Activated naive CD8-positive, alpha-beta T cell treated with anti-CD3 and anti-CD28 coated beads, Interleukin-2, amount 50 U/mL, for 24 hours (primary cell): ENCODE measurements around the gene MAPKAP1.

Experiments
- ATAC-seq: fragments of 150-1000 bp; cut with Tn5 transposase; one replicate; pipeline ENCODE4 v1.10.0; 2021
- DNase-seq: peaks from one replicate; pipeline ENCODE4 v3.0.0; 2021
- H3K27ac Mint-ChIP-seq: one replicate; pipeline ENCODE4 v1.8.0; 2021; ENCODE audit warnings: mild to moderate bottlenecking, mixed read lengths
- H3K27me3 Mint-ChIP-seq: one replicate; pipeline ENCODE4 v1.8.0; 2021; ENCODE audit warnings: mixed read lengths
- H3K36me3 Mint-ChIP-seq: one replicate; pipeline ENCODE4 v1.8.0; 2021; ENCODE audit warnings: low read depth, mixed read lengths
- H3K4me1 Mint-ChIP-seq: one replicate; pipeline ENCODE4 v1.8.0; 2021; ENCODE audit warnings: mixed read lengths
- H3K4me3 Mint-ChIP-seq: one replicate; pipeline ENCODE4 v1.8.0; 2021; ENCODE audit warnings: mild to moderate bottlenecking, moderate library complexity, mixed read lengths
- H3K9me3 Mint-ChIP-seq: one replicate; pipeline ENCODE4 v1.8.0; 2021; ENCODE audit warnings: mixed read lengths

Gene MAPKAP1

GRCh38 chr9:125674981-125675973 is 31.7 kb downstream of the MAPKAP1 start:
- Mint-ChIP-seq H3K4me3 (no peak overlapping the region), H3K27me3 (no peaks in the 10 kb centered on the region), H3K4me1 (peaks cover 4% of the 10 kb centered on the region), H3K27ac (no peak overlapping the region), H3K36me3 (peaks cover 20% of the 10 kb centered on the region), H3K9me3 (no peaks in the 10 kb centered on the region)
- no peak for DNase-seq
- ATAC-seq, result no peak

- Mint-ChIP-seq H3K36me3 (peaks cover 28% of the 10 kb centered on the region), H3K4me1 (no peaks in the 10 kb centered on the region), H3K27ac (no peak overlapping the region), H3K4me3 (no peak overlapping the region), H3K9me3 (no peaks in the 10 kb centered on the region), H3K27me3 (no peaks in the 10 kb centered on the region)
- ATAC-seq, result no peak
- DNase-seq, result no peak
Observed at GRCh38 chr9:125672876-125673275, 34.1 kb downstream of the MAPKAP1 start.

GRCh38 chr9:125663127-125663526 is 43.9 kb downstream of the MAPKAP1 start:
- H3K27me3 Mint-ChIP-seq, result no peaks in the 10 kb centered on the region
- DNase-seq (no peak), ATAC-seq (peak; percentile 62)
- H3K4me3 Mint-ChIP-seq, result peak overlapping the region; percentile 21
- peaks cover 30% of the 10 kb centered on the region for H3K36me3 Mint-ChIP-seq
- H3K9me3 Mint-ChIP-seq, result no peaks in the 10 kb centered on the region
- peaks cover 17% of the 10 kb centered on the region for H3K4me1 Mint-ChIP-seq
- H3K27ac Mint-ChIP-seq, result peak overlapping the region; percentile 81

- no peak for DNase-seq
- Mint-ChIP-seq H3K36me3 (peaks cover 31% of the 10 kb centered on the region), H3K4me3 (no peak overlapping the region), H3K4me1 (peaks cover 17% of the 10 kb centered on the region), H3K27me3 (no peaks in the 10 kb centered on the region), H3K27ac (no peak overlapping the region), H3K9me3 (no peaks in the 10 kb centered on the region)
- ATAC-seq, result no peak
Observed at GRCh38 chr9:125660557-125660956, 46.5 kb downstream of the MAPKAP1 start.

GRCh38 chr9:125659954-125660353 is 47.1 kb downstream of the MAPKAP1 start:
- H3K4me3 Mint-ChIP-seq, result no peak overlapping the region
- H3K27ac Mint-ChIP-seq, result no peak overlapping the region
- peaks cover 17% of the 10 kb centered on the region for H3K4me1 Mint-ChIP-seq
- H3K9me3 Mint-ChIP-seq, result no peaks in the 10 kb centered on the region
- DNase-seq (no peak), ATAC-seq (peak; percentile 96)
- peaks cover 27% of the 10 kb centered on the region for H3K36me3 Mint-ChIP-seq
- no peaks in the 10 kb centered on the region for H3K27me3 Mint-ChIP-seq

- H3K27me3 Mint-ChIP-seq, result no peaks in the 10 kb centered on the region
- ATAC-seq, result no peak
- no peak overlapping the region for H3K4me3 Mint-ChIP-seq
- H3K4me1 Mint-ChIP-seq, result peaks cover 22% of the 10 kb centered on the region
- peaks cover 28% of the 10 kb centered on the region for H3K36me3 Mint-ChIP-seq
- DNase-seq, result no peak
- no peaks in the 10 kb centered on the region for H3K9me3 Mint-ChIP-seq
- H3K27ac Mint-ChIP-seq, result no peak overlapping the region
Observed at GRCh38 chr9:125659201-125659840, 47.7 kb downstream of the MAPKAP1 start.

- no peak overlapping the region for H3K27ac Mint-ChIP-seq
- no peak for DNase-seq
- no peaks in the 10 kb centered on the region for H3K27me3 Mint-ChIP-seq
- no peaks in the 10 kb centered on the region for H3K9me3 Mint-ChIP-seq
- no peak for ATAC-seq
- peaks cover 33% of the 10 kb centered on the region for H3K4me1 Mint-ChIP-seq
- no peak overlapping the region for H3K4me3 Mint-ChIP-seq
- H3K36me3 Mint-ChIP-seq, result peaks cover 34% of the 10 kb centered on the region
Observed at GRCh38 chr9:125656560-125656959, 50.4 kb downstream of the MAPKAP1 start.

- no peaks in the 10 kb centered on the region for H3K27me3 Mint-ChIP-seq
- H3K27ac Mint-ChIP-seq, result no peak overlapping the region
- H3K4me1 Mint-ChIP-seq, result peaks cover 40% of the 10 kb centered on the region
- ATAC-seq (no peak), DNase-seq (no peak)
- no peak overlapping the region for H3K4me3 Mint-ChIP-seq
- H3K36me3 Mint-ChIP-seq, result peaks cover 38% of the 10 kb centered on the region
- H3K9me3 Mint-ChIP-seq, result no peaks in the 10 kb centered on the region
Observed at GRCh38 chr9:125655691-125656410, 51.2 kb downstream of the MAPKAP1 start.

GRCh38 chr9:125655066-125655633 is 51.9 kb downstream of the MAPKAP1 start:
- Mint-ChIP-seq H3K4me1 (peaks cover 47% of the 10 kb centered on the region), H3K27ac (no peak overlapping the region), H3K36me3 (peaks cover 40% of the 10 kb centered on the region), H3K27me3 (no peaks in the 10 kb centered on the region), H3K4me3 (no peak overlapping the region), H3K9me3 (no peaks in the 10 kb centered on the region)
- DNase-seq, result no peak
- no peak for ATAC-seq

GRCh38 chr9:125654121-125654520 is 52.9 kb downstream of the MAPKAP1 start:
- ATAC-seq (no peak), DNase-seq (no peak)
- Mint-ChIP-seq H3K4me1 (peaks cover 57% of the 10 kb centered on the region), H3K27me3 (no peaks in the 10 kb centered on the region), H3K36me3 (peaks cover 46% of the 10 kb centered on the region), H3K9me3 (no peaks in the 10 kb centered on the region), H3K4me3 (no peak overlapping the region), H3K27ac (no peak overlapping the region)

- H3K9me3 Mint-ChIP-seq, result no peaks in the 10 kb centered on the region
- no peak for DNase-seq
- H3K27me3 Mint-ChIP-seq, result no peaks in the 10 kb centered on the region
- H3K4me3 Mint-ChIP-seq, result no peak overlapping the region
- peak overlapping the region; percentile 75 for H3K27ac Mint-ChIP-seq
- H3K4me1 Mint-ChIP-seq, result peaks cover 65% of the 10 kb centered on the region
- H3K36me3 Mint-ChIP-seq, result peaks cover 49% of the 10 kb centered on the region
- no peak for ATAC-seq
Observed at GRCh38 chr9:125653325-125653724, 53.7 kb downstream of the MAPKAP1 start.

- H3K27ac Mint-ChIP-seq, result peak overlapping the region; percentile 75
Observed at GRCh38 chr9:125652759-125653158, 54.2 kb downstream of the MAPKAP1 start.

GRCh38 chr9:125652233-125652594 is 54.8 kb downstream of the MAPKAP1 start:
- peaks cover 46% of the 10 kb centered on the region for H3K36me3 Mint-ChIP-seq
- H3K4me1 Mint-ChIP-seq, result peaks cover 77% of the 10 kb centered on the region
- ATAC-seq (no peak), DNase-seq (no peak)
- no peak overlapping the region for H3K4me3 Mint-ChIP-seq
- no peaks in the 10 kb centered on the region for H3K27me3 Mint-ChIP-seq
- peak overlapping the region; percentile 51 for H3K27ac Mint-ChIP-seq
- H3K9me3 Mint-ChIP-seq, result no peaks in the 10 kb centered on the region

More at GRCh38 chr9:125652759-125653158, 54.2 kb downstream of the MAPKAP1 start:
- peaks cover 71% of the 10 kb centered on the region for H3K4me1 Mint-ChIP-seq
- peaks cover 47% of the 10 kb centered on the region for H3K36me3 Mint-ChIP-seq
- no peaks in the 10 kb centered on the region for H3K9me3 Mint-ChIP-seq
- H3K4me3 Mint-ChIP-seq, result no peak overlapping the region
- H3K27me3 Mint-ChIP-seq, result no peaks in the 10 kb centered on the region
- no peak for DNase-seq
- no peak for ATAC-seq

GRCh38 chr9:125651576-125652232 is 55.3 kb downstream of the MAPKAP1 start:
- Mint-ChIP-seq H3K36me3 (peaks cover 46% of the 10 kb centered on the region), H3K4me3 (no peak overlapping the region), H3K27me3 (no peaks in the 10 kb centered on the region), H3K27ac (peak overlapping the region; percentile 91), H3K9me3 (no peaks in the 10 kb centered on the region), H3K4me1 (peaks cover 82% of the 10 kb centered on the region)
- ATAC-seq (no peak), DNase-seq (no peak)
